ENCODE results near the gene TRPC1. TPM values are rescaled to one million over a fixed set of nuclear protein-coding genes. Genes with fewer than 3 reads are reported as not detected.

Gene TRPC1
- total RNA-seq, 1 donor = 5.1 TPM

DNA sequence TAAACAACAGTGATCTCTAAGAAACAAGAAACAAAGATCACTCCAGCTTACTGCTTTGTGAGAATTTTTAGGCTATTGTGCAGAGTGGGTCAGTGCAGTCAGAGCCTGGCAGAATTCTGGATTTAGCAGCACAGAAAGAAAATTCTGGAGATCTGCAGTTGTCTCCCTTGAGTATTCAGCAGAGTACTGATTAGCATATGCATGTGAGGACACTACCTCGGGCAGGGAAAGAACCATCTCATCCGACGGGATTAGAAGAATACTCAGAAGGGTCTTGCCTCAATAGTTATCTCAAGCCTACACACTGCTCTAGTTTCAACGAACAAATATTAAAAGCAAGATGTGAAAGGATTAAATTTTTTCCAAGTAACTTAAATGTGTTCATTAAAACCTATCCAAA, 70.7 kb downstream of the TRPC1 start:
- Histone ChIP-seq H3K4me3 (ENCODE audit: low read length) (no peak overlapping the region), H3K4me1 (ENCODE audit: insufficient read depth, low read length) (no peaks in the 10 kb centered on the region), H3K9me3 (ENCODE audit: low read depth, low read length) (no peaks in the 10 kb centered on the region), H3K27me3 (ENCODE audit: insufficient read depth, low read length) (no peaks in the 10 kb centered on the region)

GRCh38 chr3:142795332-142795731, 71.5 kb downstream of the TRPC1 start:
- no peaks in the 10 kb centered on the region for H3K4me1 ChIP-seq (ENCODE audit: insufficient read depth, low read length)
- no peaks in the 10 kb centered on the region for H3K9me3 ChIP-seq (ENCODE audit: low read depth, low read length)
- H3K4me3 ChIP-seq (ENCODE audit: low read length) = no peak overlapping the region
- H3K27me3 ChIP-seq (ENCODE audit: insufficient read depth, low read length) = no peaks in the 10 kb centered on the region

DNA sequence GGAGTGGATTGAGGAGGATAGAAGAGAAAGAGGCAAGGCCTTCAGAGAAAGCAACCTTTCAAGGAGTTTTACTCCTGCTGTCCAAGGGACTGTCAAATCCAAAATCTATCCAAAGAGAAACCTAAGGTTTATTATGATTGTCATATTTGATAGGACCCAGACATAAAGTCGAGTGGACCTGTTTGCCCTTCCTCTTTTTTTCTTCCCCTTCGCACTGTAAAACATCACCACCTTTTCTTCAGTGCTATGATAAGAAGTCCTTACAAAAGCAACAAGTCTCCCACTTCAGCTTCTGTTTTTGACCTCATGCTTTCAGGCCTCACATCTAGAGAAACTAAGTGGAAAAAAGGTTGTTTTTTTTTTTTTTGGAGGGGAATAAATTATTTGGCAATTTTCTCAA, 73.0 kb downstream of the TRPC1 start:
- Histone ChIP-seq H3K4me3 (ENCODE audit: low read length) (no peak overlapping the region), H3K27me3 (ENCODE audit: insufficient read depth, low read length) (no peaks in the 10 kb centered on the region), H3K4me1 (ENCODE audit: insufficient read depth, low read length) (no peaks in the 10 kb centered on the region), H3K9me3 (ENCODE audit: low read depth, low read length) (no peaks in the 10 kb centered on the region)

DNA sequence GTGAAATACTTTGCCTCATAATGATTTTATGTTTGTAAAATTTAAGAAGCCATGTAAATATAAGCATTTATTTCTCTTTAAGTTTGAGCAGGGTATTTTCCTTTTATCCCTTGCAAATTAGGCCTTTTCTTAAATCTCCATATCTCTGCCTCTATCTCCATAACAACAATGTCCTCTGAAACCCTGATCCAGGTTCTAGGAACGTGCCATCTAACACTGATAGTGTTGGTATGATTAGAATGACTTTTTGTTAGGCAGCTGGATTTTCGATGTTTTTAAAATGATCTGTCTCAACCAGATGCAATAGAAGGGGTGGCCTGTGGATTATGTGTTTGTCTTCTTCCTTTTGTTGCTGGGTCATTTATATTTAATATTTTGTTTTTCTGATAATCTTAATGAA, 77.9 kb downstream of the TRPC1 start:
- no peaks in the 10 kb centered on the region for H3K27me3 ChIP-seq (ENCODE audit: insufficient read depth, low read length)
- no peaks in the 10 kb centered on the region for H3K4me1 ChIP-seq (ENCODE audit: insufficient read depth, low read length)
- no peaks in the 10 kb centered on the region for H3K9me3 ChIP-seq (ENCODE audit: low read depth, low read length)
- H3K4me3 ChIP-seq (ENCODE audit: low read length) = no peak overlapping the region

- H3K27me3 ChIP-seq (ENCODE audit: insufficient read depth, low read length) = no peaks in the 10 kb centered on the region
- no peak overlapping the region for H3K4me3 ChIP-seq (ENCODE audit: low read length)
- H3K4me1 ChIP-seq (ENCODE audit: insufficient read depth, low read length) = no peaks in the 10 kb centered on the region
- H3K9me3 ChIP-seq (ENCODE audit: low read depth, low read length) = no peaks in the 10 kb centered on the region
Measured at GRCh38 chr3:142802891-142803290, 79.1 kb downstream of the TRPC1 start.

DNA sequence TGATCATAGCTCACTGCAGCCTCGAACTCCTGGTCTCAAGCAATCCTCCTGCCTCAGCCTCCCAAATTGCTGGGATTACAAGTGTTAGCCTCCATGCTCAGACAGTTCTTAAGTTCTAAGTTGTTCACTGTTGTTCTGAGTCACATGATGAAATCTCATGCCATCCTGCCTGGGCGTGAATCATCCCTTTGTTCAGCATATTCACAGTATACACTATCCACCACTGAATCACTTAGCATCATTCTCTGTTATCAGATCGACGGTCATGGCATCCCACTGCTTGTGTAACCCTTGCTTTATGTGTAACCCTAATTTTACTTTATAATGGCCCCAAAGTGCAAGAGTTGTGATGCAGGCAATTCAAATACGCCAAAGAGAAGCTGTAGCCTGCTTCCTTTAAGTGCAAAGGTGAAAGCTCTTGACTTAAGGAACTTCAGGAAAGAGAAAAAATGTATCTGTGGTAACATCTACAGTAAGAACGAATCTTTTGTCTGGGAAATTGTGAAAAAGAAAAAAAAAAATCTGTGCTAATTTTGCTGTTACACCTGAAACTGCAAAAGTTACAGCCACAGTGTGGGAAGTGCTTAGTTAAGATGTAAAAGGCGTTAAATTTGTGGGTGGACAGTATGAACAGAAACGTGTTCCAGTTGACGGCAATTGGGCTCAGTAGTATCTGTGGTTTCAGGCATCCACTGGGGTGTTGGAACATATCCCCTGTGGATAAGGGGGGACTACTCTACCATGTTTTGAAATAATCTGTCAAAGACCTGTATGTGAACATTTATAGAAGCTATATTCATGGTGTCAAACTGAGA, 84.5 kb downstream of the TRPC1 start:
- Histone ChIP-seq H3K9me3 (ENCODE audit: low read depth, low read length) (no peaks in the 10 kb centered on the region), H3K4me3 (ENCODE audit: low read length) (no peak overlapping the region), H3K27me3 (ENCODE audit: insufficient read depth, low read length) (no peaks in the 10 kb centered on the region), H3K4me1 (ENCODE audit: insufficient read depth, low read length) (no peaks in the 10 kb centered on the region)

DNA sequence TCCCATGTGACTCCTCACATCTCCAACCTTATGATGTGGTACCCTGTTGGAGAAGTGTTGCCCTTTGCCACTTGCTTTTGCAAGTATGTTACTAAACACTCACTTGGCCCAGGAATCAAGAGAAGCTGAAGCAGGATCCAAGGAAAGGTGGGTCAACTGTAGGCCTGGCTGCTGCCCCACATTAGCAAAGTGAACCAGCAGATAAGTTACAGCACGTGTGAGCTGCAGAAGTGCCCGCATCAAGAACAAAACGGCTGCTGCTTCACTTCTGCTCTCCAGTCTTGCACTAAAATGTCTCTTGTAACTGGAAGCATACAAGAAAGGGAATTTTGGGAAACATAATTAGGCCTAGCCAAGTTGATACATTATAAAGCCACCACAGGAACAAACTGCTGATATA, 85.4 kb downstream of the TRPC1 start:
- H3K4me3 ChIP-seq (ENCODE audit: low read length) = no peak overlapping the region
- no peaks in the 10 kb centered on the region for H3K4me1 ChIP-seq (ENCODE audit: insufficient read depth, low read length)
- H3K27me3 ChIP-seq (ENCODE audit: insufficient read depth, low read length) = no peaks in the 10 kb centered on the region

DNA sequence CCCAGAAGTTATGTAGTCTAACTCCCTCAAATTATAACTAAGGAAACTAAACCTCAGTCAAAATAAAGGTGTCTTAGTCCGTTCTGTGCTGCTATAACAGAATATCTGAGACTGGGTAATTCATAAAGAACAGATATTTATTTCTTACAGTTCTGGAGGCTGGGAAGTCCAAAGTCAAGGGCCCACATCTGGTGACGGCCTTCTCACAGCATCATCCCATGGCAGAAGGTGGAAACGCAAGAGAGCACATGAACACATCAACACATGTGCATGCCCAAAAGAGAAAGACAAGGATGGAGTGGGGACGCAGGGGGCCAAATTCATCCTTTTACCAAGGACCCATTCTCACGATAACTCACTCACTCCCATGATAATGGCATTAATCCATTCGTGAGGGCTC, 92.0 kb downstream of the TRPC1 start:
- H3K27me3 ChIP-seq (ENCODE audit: insufficient read depth, low read length) = no peaks in the 10 kb centered on the region
- H3K9me3 ChIP-seq (ENCODE audit: low read depth, low read length) = no peaks in the 10 kb centered on the region
- no peak overlapping the region for H3K4me3 ChIP-seq (ENCODE audit: low read length)
- no peaks in the 10 kb centered on the region for H3K4me1 ChIP-seq (ENCODE audit: insufficient read depth, low read length)

More for the DNA sequence above, 85.4 kb downstream of the TRPC1 start:
- no peaks in the 10 kb centered on the region for H3K9me3 ChIP-seq (ENCODE audit: low read depth, low read length)

DNA sequence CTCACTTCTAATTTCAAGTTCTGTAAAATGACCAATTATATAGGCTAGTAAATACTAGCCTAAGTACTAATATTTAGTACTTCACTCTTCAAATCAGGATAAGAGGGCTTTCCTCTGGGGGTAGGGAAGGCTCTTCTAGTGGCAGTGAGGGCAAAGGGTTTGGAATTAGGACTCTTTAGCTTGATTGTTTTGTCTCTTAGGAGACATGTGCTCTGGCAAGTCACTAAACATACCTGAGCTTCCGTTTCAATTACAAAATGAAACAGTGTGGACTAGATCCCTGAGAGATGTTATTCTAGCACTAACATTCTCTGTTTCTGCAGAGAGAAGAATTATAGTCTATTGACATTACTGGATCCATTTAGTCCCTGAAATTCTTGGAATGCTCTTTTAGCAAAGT, 93.5 kb downstream of the TRPC1 start:
- Histone ChIP-seq H3K4me3 (ENCODE audit: low read length) (no peak overlapping the region), H3K9me3 (ENCODE audit: low read depth, low read length) (no peaks in the 10 kb centered on the region), H3K27me3 (ENCODE audit: insufficient read depth, low read length) (no peaks in the 10 kb centered on the region), H3K4me1 (ENCODE audit: insufficient read depth, low read length) (no peaks in the 10 kb centered on the region)

DNA sequence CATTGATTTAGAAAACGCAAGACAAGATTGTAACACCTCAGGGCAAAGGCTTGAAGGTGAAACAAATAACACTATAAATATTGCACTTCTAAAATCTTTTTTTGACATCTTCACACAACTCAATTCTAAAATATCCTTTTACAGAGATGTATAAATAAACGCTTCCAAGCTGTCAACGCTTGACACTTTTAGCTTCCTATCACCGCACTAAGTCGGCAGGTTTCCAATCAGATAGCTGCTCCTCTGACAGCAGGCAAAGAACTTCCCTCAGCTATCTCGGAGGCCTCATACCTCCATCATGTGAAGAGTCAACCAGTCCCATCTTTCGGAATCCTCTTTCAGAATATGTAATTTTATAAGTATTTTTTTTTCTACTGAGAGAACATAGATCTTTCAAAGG, 94.1 kb downstream of the TRPC1 start:
- H3K4me1 ChIP-seq (ENCODE audit: insufficient read depth, low read length) = no peaks in the 10 kb centered on the region
- H3K4me3 ChIP-seq (ENCODE audit: low read length) = no peak overlapping the region
- no peaks in the 10 kb centered on the region for H3K9me3 ChIP-seq (ENCODE audit: low read depth, low read length)
- no peaks in the 10 kb centered on the region for H3K27me3 ChIP-seq (ENCODE audit: insufficient read depth, low read length)

DNA sequence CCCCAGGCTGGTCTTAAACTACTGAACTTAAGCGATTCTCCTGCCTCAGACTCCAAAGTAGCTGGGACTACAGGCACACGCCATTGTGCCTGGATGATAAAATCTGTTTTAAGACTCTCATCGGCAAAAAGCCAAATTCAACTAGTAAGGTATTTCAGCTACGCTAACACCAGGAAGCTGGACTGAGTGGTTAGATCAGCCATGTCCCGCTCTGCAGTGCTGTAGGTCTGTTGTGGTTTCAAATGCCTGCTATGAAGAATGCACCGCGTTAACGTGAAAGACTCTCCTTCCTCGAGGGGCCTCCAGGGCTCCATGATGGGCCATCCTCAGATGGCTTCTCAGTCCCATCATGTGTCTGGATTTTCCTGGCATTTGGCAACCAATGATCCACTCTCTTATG, 94.8 kb downstream of the TRPC1 start:
- Histone ChIP-seq H3K9me3 (ENCODE audit: low read depth, low read length) (no peaks in the 10 kb centered on the region), H3K4me3 (ENCODE audit: low read length) (no peak overlapping the region)

DNA sequence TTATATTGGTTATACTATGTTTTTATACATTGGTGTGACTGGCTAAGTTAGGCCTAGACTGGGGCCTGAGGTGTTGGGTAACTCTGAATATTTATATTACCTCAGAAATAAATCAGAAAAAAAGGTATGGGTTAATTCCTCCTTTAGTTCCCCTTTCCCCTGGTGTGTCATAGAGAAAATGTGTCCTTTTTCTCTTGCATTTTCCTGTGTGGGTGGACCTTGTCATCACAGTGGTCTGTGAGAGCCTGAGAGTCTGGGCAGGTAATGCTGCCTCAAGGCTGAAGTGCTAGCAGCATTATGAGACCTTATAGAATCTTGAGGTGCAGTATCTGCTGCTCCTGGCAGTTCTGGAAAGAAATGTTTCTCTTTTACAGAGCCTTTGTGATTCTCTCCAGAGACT, 95.3 kb downstream of the TRPC1 start:
- no peaks in the 10 kb centered on the region for H3K27me3 ChIP-seq (ENCODE audit: insufficient read depth, low read length)
- no peaks in the 10 kb centered on the region for H3K9me3 ChIP-seq (ENCODE audit: low read depth, low read length)
- H3K4me3 ChIP-seq (ENCODE audit: low read length) = no peak overlapping the region
- no peaks in the 10 kb centered on the region for H3K4me1 ChIP-seq (ENCODE audit: insufficient read depth, low read length)

More for the DNA sequence above, 94.8 kb downstream of the TRPC1 start:
- no peaks in the 10 kb centered on the region for H3K27me3 ChIP-seq (ENCODE audit: insufficient read depth, low read length)
- H3K4me1 ChIP-seq (ENCODE audit: insufficient read depth, low read length) = no peaks in the 10 kb centered on the region

GRCh38 chr3:142828703-142829305, 105.0 kb downstream of the TRPC1 start:
- no peaks in the 10 kb centered on the region for H3K9me3 ChIP-seq (ENCODE audit: low read depth, low read length)
- no peaks in the 10 kb centered on the region for H3K4me1 ChIP-seq (ENCODE audit: insufficient read depth, low read length)
- no peak overlapping the region for H3K4me3 ChIP-seq (ENCODE audit: low read length)
- H3K27me3 ChIP-seq (ENCODE audit: insufficient read depth, low read length) = no peaks in the 10 kb centered on the region

DNA sequence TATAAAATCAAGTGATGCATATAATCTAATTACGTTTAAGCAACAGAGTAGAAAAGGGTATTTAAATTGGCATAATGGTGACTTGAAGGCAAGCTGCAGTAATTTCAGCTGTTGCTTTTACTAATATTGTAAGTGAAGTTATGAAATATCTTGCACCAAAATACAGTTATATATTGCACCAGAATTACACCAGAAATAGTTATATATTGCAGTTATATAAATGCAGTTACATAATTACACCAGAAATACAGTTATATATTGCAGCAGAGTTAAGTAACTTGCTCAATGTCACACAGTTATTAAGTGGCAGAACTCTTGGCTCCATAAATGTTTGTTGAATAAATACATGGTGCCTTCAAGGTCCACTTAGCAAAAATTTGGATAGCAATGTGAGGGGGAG, 113.7 kb downstream of the TRPC1 start:
- Histone ChIP-seq H3K27me3 (ENCODE audit: insufficient read depth, low read length) (peaks cover 3% of the 10 kb centered on the region), H3K4me3 (ENCODE audit: low read length) (no peak overlapping the region), H3K4me1 (ENCODE audit: insufficient read depth, low read length) (peaks cover 10% of the 10 kb centered on the region), H3K9me3 (ENCODE audit: low read depth, low read length) (no peaks in the 10 kb centered on the region)

DNA sequence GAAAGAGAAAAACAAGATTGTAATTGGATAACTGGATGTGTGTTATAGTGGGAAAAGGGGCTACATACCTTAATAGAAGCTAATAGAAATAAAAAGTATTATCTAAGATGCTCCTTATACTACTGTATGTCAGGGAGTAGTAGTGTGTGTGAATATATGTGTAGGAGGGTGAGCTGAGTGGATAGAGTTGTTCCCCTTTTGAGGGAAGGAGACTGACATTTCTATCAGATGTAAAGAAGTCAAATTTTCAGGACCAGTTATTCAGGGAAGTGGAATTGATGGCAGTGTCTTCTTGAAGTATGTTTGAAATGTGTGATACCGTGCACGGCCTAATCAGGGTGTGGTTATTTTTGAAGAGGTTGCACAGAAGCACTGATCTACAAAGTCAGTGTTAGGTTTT, 116.0 kb downstream of the TRPC1 start:
- H3K9me3 ChIP-seq (ENCODE audit: low read depth, low read length) = no peaks in the 10 kb centered on the region
- no peak overlapping the region for H3K4me3 ChIP-seq (ENCODE audit: low read length)
- peaks cover 10% of the 10 kb centered on the region for H3K4me1 ChIP-seq (ENCODE audit: insufficient read depth, low read length)
- H3K27me3 ChIP-seq (ENCODE audit: insufficient read depth, low read length) = peaks cover 3% of the 10 kb centered on the region
